Keratinocyte (primary cell): ENCODE data around the gene PMPCB. TPM values are rescaled to one million over a fixed set of nuclear protein-coding genes. Genes with fewer than 3 reads are reported as not detected.

Source experiments
- DNase-seq: peaks from one replicate; pipeline ENCODE4 v3.0.0-alpha.2; 2011; ENCODE audit warnings: low read depth, missing footprints, low spot score
- FAIRE-seq: peaks from 2 replicates; lab custom pipeline; 2011; peaks lifted over from hg19 to GRCh38; lab: Jason Lieb, UNC
- H2AFZ ChIP-seq: 2 replicates; pipeline ENCODE4 v1.6.0; 2012; ENCODE audit warnings: low read length, control low read depth, inconsistent platforms; ENCODE audit not compliant: control insufficient read depth
- H3K27ac ChIP-seq: 2 replicates; pipeline ENCODE4 v1.5.1; 2011; ENCODE audit warnings: low read length; ENCODE audit not compliant: control insufficient read depth, insufficient read depth
- H3K27me3 ChIP-seq: 3 replicates; pipeline ENCODE4 v1.6.0; 2011; ENCODE audit warnings: low read length; ENCODE audit not compliant: control insufficient read depth, insufficient read depth; ENCODE audit errors: extremely low read depth
- H3K36me3 ChIP-seq, 2 experiments: 2 replicates in 1 of 2; 3 replicates in 1 of 2; pipeline ENCODE4 v1.5.1; 2011; ENCODE audit warnings: low read length in 2 of 2, mild to moderate bottlenecking in 1 of 2; ENCODE audit not compliant: control insufficient read depth in 2 of 2, insufficient read depth in 2 of 2; ENCODE audit errors: extremely low read depth in 1 of 2
- H3K4me1 ChIP-seq: 3 replicates; pipeline ENCODE4 v1.5.1; 2011; ENCODE audit warnings: low read length; ENCODE audit not compliant: control insufficient read depth, insufficient read depth; ENCODE audit errors: extremely low read depth
- H3K4me2 ChIP-seq: 3 replicates; pipeline ENCODE4 v1.6.0; 2011; ENCODE audit warnings: low read depth, low read length; ENCODE audit not compliant: control insufficient read depth, insufficient read depth; ENCODE audit errors: extremely low read depth
- H3K4me3 ChIP-seq, 3 experiments: fragments of 200-600 bp in 1 of 3; sonication (generic) in 1 of 3; 2 replicates in 2 of 3; 3 replicates in 1 of 3; pipeline ENCODE4 v1.5.1; 2011 to 2016; ENCODE audit warnings: low read length in 3 of 3, mild to moderate bottlenecking in 3 of 3, control low read depth in 2 of 3, inconsistent platforms in 1 of 3, low read depth in 1 of 3, mixed read lengths in 1 of 3, mixed run types in 1 of 3, moderate library complexity in 1 of 3; ENCODE audit not compliant: control insufficient read depth in 2 of 3, insufficient read depth in 2 of 3; ENCODE audit errors: extremely low read depth in 1 of 3
- H3K79me2 ChIP-seq: 2 replicates; pipeline ENCODE4 v1.6.0; 2012; ENCODE audit warnings: low read length; ENCODE audit not compliant: control insufficient read depth, insufficient read depth
- H3K9ac ChIP-seq: 3 replicates; pipeline ENCODE4 v1.6.0; 2011; ENCODE audit warnings: low read length; ENCODE audit not compliant: control insufficient read depth, insufficient read depth; ENCODE audit errors: extremely low read depth
- H3K9me1 ChIP-seq: 3 replicates; pipeline ENCODE4 v1.6.0; 2011; ENCODE audit warnings: low read length; ENCODE audit not compliant: control insufficient read depth, insufficient read depth; ENCODE audit errors: extremely low read depth
- H3K9me3 ChIP-seq: 2 replicates; pipeline ENCODE4 v1.5.1; 2012; ENCODE audit warnings: low read depth, low read length; ENCODE audit not compliant: control insufficient read depth
- H4K20me1 ChIP-seq: 3 replicates; pipeline ENCODE4 v1.6.0; 2011; ENCODE audit warnings: low read length; ENCODE audit not compliant: control insufficient read depth, insufficient read depth; ENCODE audit errors: extremely low read depth
- CTCF ChIP-seq, 3 experiments: IDR thresholded peaks in 1 of 3; conservative IDR thresholded peaks in 1 of 3; optimal IDR thresholded peaks in 1 of 3; 2 replicates in 2 of 3; 3 replicates in 1 of 3; pipeline versions ENCODE3 to v1.5.1; 2011; ENCODE audit warnings: low read length in 3 of 3, mild to moderate bottlenecking in 3 of 3, moderate library complexity in 2 of 3, control low read depth in 1 of 3, inconsistent platforms in 1 of 3; ENCODE audit not compliant: insufficient read depth in 2 of 3; ENCODE audit errors: extremely low read depth in 1 of 3
- EZH2 ChIP-seq: IDR thresholded peaks from one replicate; pipeline ENCODE4 v1.6.1; 2012; ENCODE audit warnings: inconsistent platforms, mild to moderate bottlenecking, low read length, moderate library complexity
- dilution Hi-C: fragments of 300-500 bp; cut with MboI; formaldehyde crosslinking; loops from one replicate; pipeline ENCODE4 v1.7.0; 2020; ENCODE audit warnings: low sequenced_read_pairs; ENCODE audit not compliant: extremely low pct_ligation_motif_present
- polyA plus RNA-seq, 5 experiments: library from polyadenylated mRNA; depleted of rRNA in 3 of 5; stranded (reverse) in 3 of 5; stranded (forward) in 1 of 5; unstranded in 1 of 5; fragments of >200 nt; gene quantifications; 1 replicate in 1 of 5; 2 replicates in 3 of 5; 3 replicates in 1 of 5; pipeline versions ENCODE4 v1.2.1 to v1.2.3, GENCODE V29; 2011 to 2012; ENCODE audit warnings: missing spikeins in 2 of 5, low read depth in 1 of 5, low replicate concordance in 1 of 5

PMPCB gene
- polyA plus RNA-seq, 1 donor (not counting 4 experiments of a cell fraction or from before 2014, with no cell fraction given) = 79.2 TPM

DNA sequence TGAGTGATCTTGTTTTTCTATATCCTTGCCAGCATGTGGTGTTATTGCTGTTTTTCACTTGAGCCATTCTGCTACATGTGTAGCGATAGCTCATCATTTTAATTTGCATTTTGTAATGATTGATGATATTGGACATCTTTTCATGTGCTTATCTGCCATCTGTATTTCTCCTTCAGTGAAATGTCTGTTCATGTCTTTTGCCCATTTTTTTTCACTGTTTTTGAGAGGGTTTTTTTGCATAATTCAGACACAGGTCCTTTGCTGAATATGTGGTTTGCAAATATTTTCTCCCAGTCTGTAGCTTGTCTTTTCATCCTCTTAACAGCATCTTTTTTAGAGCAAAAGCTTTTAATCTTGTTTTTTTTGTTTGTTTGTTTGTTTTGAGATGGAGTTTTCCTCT lies 3.7 kb upstream of the PMPCB start:
- DNase-seq (no peak), FAIRE-seq (no peak)
- H3K27ac ChIP-seq = no peak overlapping the region
- H3K27me3 ChIP-seq = no peaks in the 10 kb centered on the region
- H3K9me3 ChIP-seq = no peaks in the 10 kb centered on the region
- peaks cover 13% of the 10 kb centered on the region for H3K79me2 ChIP-seq
- no peak overlapping the region for H3K4me2 ChIP-seq
- H4K20me1 ChIP-seq = no peaks in the 10 kb centered on the region
- TF ChIP-seq CTCF (optimal IDR thresholded peaks at IDR 0.05 in 1 of 3, IDR thresholded peaks at IDR 0.05 in 1 of 3, conservative IDR thresholded peaks at IDR 0.05 in 1 of 3; ENCODE audit: extremely low read depth in 1 of 3, insufficient read depth in 2 of 3, low read length in 3 of 3) (no peak), EZH2 (no peak)
- no peak overlapping the region for H2AFZ ChIP-seq
- H3K9me1 ChIP-seq = no peaks in the 10 kb centered on the region
- no peak overlapping the region for H3K4me3 ChIP-seq
- no peaks in the 10 kb centered on the region for H3K36me3 ChIP-seq
- dilution Hi-C loops = no loop called here
- peaks cover 2% of the 10 kb centered on the region for H3K4me1 ChIP-seq
- no peak overlapping the region for H3K9ac ChIP-seq

- Histone ChIP-seq H3K4me2 (peak overlapping the region; percentile 90), H2AFZ (peak overlapping the region; percentile 80), H3K4me1 (peaks cover 4% of the 10 kb centered on the region), H3K79me2 (peaks cover 21% of the 10 kb centered on the region), H3K27ac (peak overlapping the region; percentile 69), H3K9me1 (no peaks in the 10 kb centered on the region), H3K36me3 (peaks cover 4 to 5% of the 10 kb centered on the region in 2 experiments), H3K9ac (peak overlapping the region; percentile 92), H4K20me1 (no peaks in the 10 kb centered on the region), H3K27me3 (no peaks in the 10 kb centered on the region), H3K9me3 (no peaks in the 10 kb centered on the region), H3K4me3 (peak overlapping the region; percentile 90 to 93 (median 91))
- FAIRE-seq = no peak
- no peak for DNase-seq
- dilution Hi-C loops = no loop called here
- TF ChIP-seq EZH2 = no peak
- no peak for TF ChIP-seq CTCF (optimal IDR thresholded peaks at IDR 0.05 in 1 of 3, IDR thresholded peaks at IDR 0.05 in 1 of 3, conservative IDR thresholded peaks at IDR 0.05 in 1 of 3; ENCODE audit: extremely low read depth in 1 of 3, insufficient read depth in 2 of 3, low read length in 3 of 3)
These were observed 573 bp downstream of the PMPCB start for GRCh38 chr7:103297837-103298179.
